Measurements from ENCODE around the gene HOXB5.

HOXB5 gene

GRCh38 chr17:48549914-48550501, 43.6 kb downstream of the HOXB5 start:
- Histone ChIP-seq H3K4me3 (no peak overlapping the region), H3K27ac (no peak overlapping the region), H3K9ac (no peak overlapping the region), H3K36me3 (no peaks in the 10 kb centered on the region), H4K20me1 (peaks cover 86% of the 10 kb centered on the region), H3K4me1 (no peaks in the 10 kb centered on the region), H3K4me2 (no peak overlapping the region), H3K9me3 (no peaks in the 10 kb centered on the region), H3K27me3 (peaks cover 94% of the 10 kb centered on the region)
- TF ChIP-seq Cebpa-rat (IDR thresholded peaks at IDR 0.05) = no peak

DNA sequence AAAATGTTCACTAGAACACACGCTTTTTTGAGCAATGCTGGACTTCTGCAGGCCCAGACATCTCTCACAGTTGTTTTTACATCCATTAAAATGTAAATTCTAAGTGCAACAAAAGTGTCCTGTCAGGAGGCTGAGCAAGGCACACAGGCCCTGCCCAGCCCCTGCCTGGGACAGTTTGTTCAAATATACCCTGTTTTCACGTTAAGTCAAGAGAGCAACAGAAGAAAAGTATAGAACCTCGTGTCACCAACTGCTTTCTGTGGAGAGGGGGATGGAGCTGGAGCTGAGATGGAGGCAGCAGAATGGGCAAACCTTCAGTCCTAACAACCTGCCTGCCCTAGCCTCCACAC, 44.3 kb downstream of the HOXB5 start:
- Histone ChIP-seq H3K27ac (no peak overlapping the region), H3K9me3 (no peaks in the 10 kb centered on the region), H3K27me3 (peaks cover 94% of the 10 kb centered on the region), H3K4me1 (no peaks in the 10 kb centered on the region), H3K4me3 (no peak overlapping the region), H3K4me2 (no peak overlapping the region), H3K9ac (no peak overlapping the region), H4K20me1 (peaks cover 85% of the 10 kb centered on the region), H3K36me3 (no peaks in the 10 kb centered on the region)
- no peak for TF ChIP-seq Cebpa-rat (IDR thresholded peaks at IDR 0.05)

- no peak overlapping the region for H3K9ac ChIP-seq
- H4K20me1 ChIP-seq = peaks cover 85% of the 10 kb centered on the region
- TF ChIP-seq Cebpa-rat (IDR thresholded peaks at IDR 0.05) = no peak
- H3K4me1 ChIP-seq = no peaks in the 10 kb centered on the region
- no peak overlapping the region for H3K4me3 ChIP-seq
- peaks cover 94% of the 10 kb centered on the region for H3K27me3 ChIP-seq
- no peaks in the 10 kb centered on the region for H3K9me3 ChIP-seq
- no peaks in the 10 kb centered on the region for H3K36me3 ChIP-seq
- H3K4me2 ChIP-seq = no peak overlapping the region
- H3K27ac ChIP-seq = no peak overlapping the region
These were observed 44.9 kb downstream of the HOXB5 start for GRCh38 chr17:48548523-48549280.

GRCh38 chr17:48547808-48548522, 45.6 kb downstream of the HOXB5 start:
- H3K27ac ChIP-seq = no peak overlapping the region
- peaks cover 85% of the 10 kb centered on the region for H4K20me1 ChIP-seq
- H3K27me3 ChIP-seq = peaks cover 94% of the 10 kb centered on the region
- no peaks in the 10 kb centered on the region for H3K9me3 ChIP-seq
- H3K4me2 ChIP-seq = no peak overlapping the region
- no peak overlapping the region for H3K9ac ChIP-seq
- H3K36me3 ChIP-seq = no peaks in the 10 kb centered on the region
- no peak for TF ChIP-seq Cebpa-rat (IDR thresholded peaks at IDR 0.05)
- H3K4me3 ChIP-seq = no peak overlapping the region
- no peaks in the 10 kb centered on the region; the same call in 1 of the 2 replicates for H3K4me1 ChIP-seq

GRCh38 chr17:48546924-48547807, 46.4 kb downstream of the HOXB5 start:
- Histone ChIP-seq H3K27me3 (peaks cover 95% of the 10 kb centered on the region), H3K9me3 (peaks cover 3% of the 10 kb centered on the region; the same call in 1 of the 2 replicates), H3K4me1 (no peaks in the 10 kb centered on the region; the same call in 1 of the 2 replicates), H3K9ac (no peak overlapping the region), H3K4me3 (no peak overlapping the region), H3K27ac (no peak overlapping the region), H4K20me1 (peaks cover 88% of the 10 kb centered on the region), H3K36me3 (no peaks in the 10 kb centered on the region), H3K4me2 (no peak overlapping the region)
- no peak for TF ChIP-seq Cebpa-rat (IDR thresholded peaks at IDR 0.05)

- H3K4me2 ChIP-seq = no peak overlapping the region
- peaks cover 90% of the 10 kb centered on the region for H4K20me1 ChIP-seq
- H3K36me3 ChIP-seq = no peaks in the 10 kb centered on the region
- no peak overlapping the region for H3K9ac ChIP-seq
- no peak overlapping the region for H3K27ac ChIP-seq
- no peaks in the 10 kb centered on the region; the same call in 1 of the 2 replicates for H3K4me1 ChIP-seq
- H3K9me3 ChIP-seq = peaks cover 10% of the 10 kb centered on the region
- peaks cover 95% of the 10 kb centered on the region for H3K27me3 ChIP-seq
- no peak overlapping the region for H3K4me3 ChIP-seq
- TF ChIP-seq Cebpa-rat (IDR thresholded peaks at IDR 0.05) = no peak
These were observed 47.2 kb downstream of the HOXB5 start for GRCh38 chr17:48546137-48546923.

GRCh38 chr17:48545539-48545938, 48.0 kb downstream of the HOXB5 start:
- Histone ChIP-seq H3K4me1 (no peaks in the 10 kb centered on the region; the same call in 1 of the 2 replicates), H3K36me3 (no peaks in the 10 kb centered on the region), H3K4me2 (no peak overlapping the region), H3K9ac (no peak overlapping the region), H4K20me1 (peaks cover 94% of the 10 kb centered on the region), H3K27ac (no peak overlapping the region), H3K4me3 (no peak overlapping the region), H3K9me3 (peaks cover 10% of the 10 kb centered on the region), H3K27me3 (peaks cover 100% of the 10 kb centered on the region)
- TF ChIP-seq Cebpa-rat (IDR thresholded peaks at IDR 0.05) = no peak

DNA sequence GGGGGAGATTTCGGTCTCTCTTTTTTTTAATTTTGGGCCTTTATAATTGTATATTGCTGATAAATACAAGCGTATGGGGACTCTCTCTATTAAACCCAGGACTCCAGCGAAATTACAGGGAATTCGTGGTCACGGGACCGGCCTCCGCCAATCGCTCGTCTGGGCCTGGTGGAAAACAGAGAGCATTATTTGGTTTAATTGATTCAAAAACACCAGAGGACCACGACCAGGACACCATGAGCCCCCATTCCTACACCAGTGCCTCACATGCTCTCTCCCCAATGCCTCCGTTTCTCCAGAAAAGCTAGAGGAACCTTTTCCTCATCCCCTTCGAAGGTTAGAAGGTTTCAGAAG, 48.6 kb downstream of the HOXB5 start, which contains the start of gene HOXB2:
HOXB2 (minus strand) TSS at position 88 of the 354 bp plus-strand sequence. CDS start 198 bp downstream, outside the sequence.
- Histone ChIP-seq H3K9ac (no peak within 1 kb of the TSS), H3K36me3 (no peaks in the 10 kb centered on the region), H3K27ac (no peak within 1 kb of the TSS), H3K4me1 (no peaks in the 10 kb centered on the region; the same call in 1 of the 2 replicates), H3K4me3 (no peak within 1 kb of the TSS), H4K20me1 (peaks cover 92% of the 10 kb centered on the region), H3K4me2 (no peak within 1 kb of the TSS), H3K9me3 (peaks cover 10% of the 10 kb centered on the region), H3K27me3 (peaks cover 100% of the 10 kb centered on the region)
- TF ChIP-seq Cebpa-rat (IDR thresholded peaks at IDR 0.05) = no peak
